CD4-positive, alpha-beta T cell (primary cell): ENCODE data around the gene ANGPTL2. TPM values are rescaled to one million over a fixed set of nuclear protein-coding genes. Genes with fewer than 3 reads are reported as not detected.

Source experiments
- ATAC-seq: fragments of 200-7000 bp; cut with Tn5 transposase; one replicate; pipeline ENCODE4 v1.10.0; 2022; ENCODE audit warnings: mild to moderate bottlenecking; ENCODE audit not compliant: poor library complexity
- CTCF ChIA-PET: fragments of 350-600 bp; sonication (Branson Sonifier 250); formaldehyde crosslinking; loops from one replicate; lab custom pipeline; 2021; ENCODE audit warnings: antibody characterized with exemption, inconsistent platforms; lab: Charles Lee
- POLR2A ChIA-PET: fragments of 350-600 bp; sonication (Branson Sonifier 250); formaldehyde crosslinking; loops from one replicate; lab custom pipeline; 2021; ENCODE audit warnings: antibody characterized with exemption, inconsistent platforms; lab: Charles Lee
- DNase-seq, 14 experiments: peaks; one replicate each; pipeline ENCODE4 v3.0.0-alpha.2; 2013 to 2020; ENCODE audit warnings: mixed read lengths in 2 of 14
- H3K27ac ChIP-seq, 2 donors: one replicate each; pipeline versions ENCODE4 v1.5.1 to v1.7.0; 2013; ENCODE audit warnings: low read length in 2 of 2, low read depth in 1 of 2, mild to moderate bottlenecking in 1 of 2
- H3K27me3 ChIP-seq, 2 experiments: 1 replicate in 1 of 2; 2 replicates in 1 of 2; pipeline versions ENCODE4 v1.6.1 to v1.7.0; 2013; ENCODE audit warnings: low read length in 2 of 2, control low read depth in 1 of 2, mild to moderate bottlenecking in 1 of 2, moderate library complexity in 1 of 2; ENCODE audit not compliant: insufficient read depth in 2 of 2, control insufficient read depth in 1 of 2
- H3K36me3 ChIP-seq: one replicate; pipeline ENCODE4 v1.6.1; 2013; ENCODE audit warnings: low read length, control low read depth; ENCODE audit not compliant: insufficient read depth
- H3K4me1 ChIP-seq: one replicate; pipeline ENCODE4 v1.6.1; 2013; ENCODE audit warnings: low read length, control low read depth; ENCODE audit not compliant: insufficient read depth
- H3K4me3 ChIP-seq: one replicate; pipeline ENCODE4 v1.5.1; 2013; ENCODE audit warnings: mild to moderate bottlenecking, low read length, moderate library complexity
- H3K9me3 ChIP-seq, 2 experiments: 1 replicate in 1 of 2; 2 replicates in 1 of 2; pipeline versions ENCODE4 v1.6.1 to v1.7.0; 2013; ENCODE audit warnings: low read length in 2 of 2, mild to moderate bottlenecking in 2 of 2, control low read depth in 1 of 2, moderate library complexity in 1 of 2; ENCODE audit not compliant: control insufficient read depth in 1 of 2, insufficient read depth in 1 of 2
- H3K27ac Mint-ChIP-seq: one replicate; pipeline ENCODE4 v1.8.0; 2020; ENCODE audit warnings: mixed read lengths
- H3K27me3 Mint-ChIP-seq: one replicate; pipeline ENCODE4 v1.8.0; 2021; ENCODE audit warnings: mixed read lengths
- H3K36me3 Mint-ChIP-seq: one replicate; pipeline ENCODE4 v1.8.0; 2021; ENCODE audit warnings: low read depth, mixed read lengths
- H3K4me1 Mint-ChIP-seq: one replicate; pipeline ENCODE4 v1.8.0; 2021; ENCODE audit warnings: low read depth, mixed read lengths
- H3K4me3 Mint-ChIP-seq: one replicate; pipeline ENCODE4 v1.8.0; 2020; ENCODE audit warnings: mild to moderate bottlenecking, mixed read lengths
- H3K9me3 Mint-ChIP-seq: one replicate; pipeline ENCODE4 v1.8.0; 2020; ENCODE audit warnings: mixed read lengths
- intact Hi-C, 2 experiments: fragments of 100-400 bp; cut with DNase I in 1 of 2; cut with micrococcal nuclease in 1 of 2; formaldehyde crosslinking; loops; one replicate each; pipeline versions ENCODE4 v1.15.1 to v1.9.0; 2023 to 2025; cut with DNase I, micrococcal nuclease
- total RNA-seq, 174 experiments: library from RNA in 2 of 174; stranded (reverse) in 2 of 174; gene quantifications; one replicate each; pipeline ENCODE4 v1.2.3 and lab custom pipeline; 2021 to 2026
- TF ChIP-seq, protein P1 (sequence below): fragments of 200-600 bp; IDR thresholded peaks from one replicate; pipeline ENCODE4 v1.8.0; 2022; ENCODE audit warnings: antibody characterized with exemption, mild to moderate bottlenecking

The ANGPTL2 gene
- total RNA-seq, 2 experiments from 2014 or later = not detected

DNA sequence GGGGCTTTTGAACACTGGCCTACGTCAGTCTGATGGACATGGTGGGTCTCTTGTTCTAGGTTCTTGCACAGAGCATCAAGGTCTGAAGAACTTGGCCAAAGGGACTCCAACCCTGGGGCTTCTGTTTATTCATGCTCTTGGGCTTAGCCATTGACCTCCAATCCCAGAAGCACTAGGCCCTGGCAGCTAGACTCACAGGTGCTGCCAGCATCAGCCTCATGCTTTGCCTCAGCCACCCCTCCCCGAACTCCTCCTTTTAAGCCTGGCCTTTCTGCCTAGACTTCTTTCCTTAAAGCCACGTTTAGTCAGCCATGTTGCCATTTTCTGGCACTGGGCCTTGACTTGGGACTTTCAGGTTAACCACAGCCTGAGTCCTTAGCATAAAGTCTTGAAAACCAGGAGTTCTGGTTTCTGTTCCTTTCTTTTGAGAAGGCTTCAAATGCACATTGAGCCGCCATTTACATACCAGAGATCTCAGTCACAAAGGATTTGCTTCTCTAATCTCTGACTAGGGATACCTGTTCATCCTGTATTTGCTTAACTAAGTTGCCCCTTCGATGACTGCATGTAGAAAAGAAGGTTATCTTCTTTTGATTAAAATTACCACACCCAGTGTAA is 54.7 kb downstream of the ANGPTL2 start:
- DNase-seq = no peak
- POLR2A ChIA-PET = no interaction called here
- Histone ChIP-seq H3K4me1 (no peaks in the 10 kb centered on the region), H3K27me3 (no peaks in the 10 kb centered on the region), H3K9me3 (peaks cover 0 to 5% of the 10 kb centered on the region in 2 experiments), H3K27ac (no peak overlapping the region), H3K4me3 (no peak overlapping the region), H3K36me3 (no peaks in the 10 kb centered on the region)
- H3K36me3 Mint-ChIP-seq = peaks cover 14% of the 10 kb centered on the region
- no peak for ATAC-seq
- no peaks in the 10 kb centered on the region for H3K4me1 Mint-ChIP-seq
- intact Hi-C loops = no loop called here
- TF ChIP-seq, protein P1, sequence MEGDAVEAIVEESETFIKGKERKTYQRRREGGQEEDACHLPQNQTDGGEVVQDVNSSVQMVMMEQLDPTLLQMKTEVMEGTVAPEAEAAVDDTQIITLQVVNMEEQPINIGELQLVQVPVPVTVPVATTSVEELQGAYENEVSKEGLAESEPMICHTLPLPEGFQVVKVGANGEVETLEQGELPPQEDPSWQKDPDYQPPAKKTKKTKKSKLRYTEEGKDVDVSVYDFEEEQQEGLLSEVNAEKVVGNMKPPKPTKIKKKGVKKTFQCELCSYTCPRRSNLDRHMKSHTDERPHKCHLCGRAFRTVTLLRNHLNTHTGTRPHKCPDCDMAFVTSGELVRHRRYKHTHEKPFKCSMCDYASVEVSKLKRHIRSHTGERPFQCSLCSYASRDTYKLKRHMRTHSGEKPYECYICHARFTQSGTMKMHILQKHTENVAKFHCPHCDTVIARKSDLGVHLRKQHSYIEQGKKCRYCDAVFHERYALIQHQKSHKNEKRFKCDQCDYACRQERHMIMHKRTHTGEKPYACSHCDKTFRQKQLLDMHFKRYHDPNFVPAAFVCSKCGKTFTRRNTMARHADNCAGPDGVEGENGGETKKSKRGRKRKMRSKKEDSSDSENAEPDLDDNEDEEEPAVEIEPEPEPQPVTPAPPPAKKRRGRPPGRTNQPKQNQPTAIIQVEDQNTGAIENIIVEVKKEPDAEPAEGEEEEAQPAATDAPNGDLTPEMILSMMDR = no peak
- peaks cover 4% of the 10 kb centered on the region for H3K9me3 Mint-ChIP-seq
- H3K27ac Mint-ChIP-seq = no peak overlapping the region
- CTCF ChIA-PET = no interaction called here
- H3K4me3 Mint-ChIP-seq = no peak overlapping the region
- no peaks in the 10 kb centered on the region for H3K27me3 Mint-ChIP-seq

DNA sequence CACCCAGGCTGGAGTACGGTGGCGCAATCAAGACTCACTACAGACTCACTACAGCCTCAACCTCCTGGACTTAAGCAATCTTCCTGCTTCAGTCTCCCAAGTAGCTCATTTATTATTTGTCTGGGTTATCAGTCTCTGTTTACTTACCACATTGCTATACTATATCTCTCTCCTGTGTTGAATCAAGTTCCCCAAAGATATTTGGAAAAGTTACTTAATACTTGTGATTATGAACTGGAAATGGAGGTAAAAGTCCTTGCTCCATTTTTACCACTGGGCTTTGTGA is 55.6 kb downstream of the ANGPTL2 start:
- no peak for ATAC-seq
- H3K9me3 Mint-ChIP-seq = peaks cover 1% of the 10 kb centered on the region
- DNase-seq = no peak
- ChIA-PET POLR2A (no interaction called here), CTCF (interaction anchor here (0.9 kb wide), 1 partner anchor 30 kb away, joined by 3 read pairs; no protein-coding TSS in a partner anchor)
- intact Hi-C loops = no loop called here
- H3K4me3 ChIP-seq = no peak overlapping the region
- no peaks in the 10 kb centered on the region for H3K4me1 ChIP-seq
- no peaks in the 10 kb centered on the region for H3K4me1 Mint-ChIP-seq
- peaks cover 6% of the 10 kb centered on the region for H3K36me3 Mint-ChIP-seq
- peaks cover 0 to under 1% of the 10 kb centered on the region in 2 experiments for H3K9me3 ChIP-seq
- no peaks in the 10 kb centered on the region for H3K27me3 ChIP-seq
- no peak overlapping the region for H3K27ac Mint-ChIP-seq
- H3K4me3 Mint-ChIP-seq = no peak overlapping the region
- H3K27ac ChIP-seq = no peak overlapping the region
- TF ChIP-seq, protein P1 = no peak
- H3K36me3 ChIP-seq = no peaks in the 10 kb centered on the region
- no peaks in the 10 kb centered on the region for H3K27me3 Mint-ChIP-seq

DNA sequence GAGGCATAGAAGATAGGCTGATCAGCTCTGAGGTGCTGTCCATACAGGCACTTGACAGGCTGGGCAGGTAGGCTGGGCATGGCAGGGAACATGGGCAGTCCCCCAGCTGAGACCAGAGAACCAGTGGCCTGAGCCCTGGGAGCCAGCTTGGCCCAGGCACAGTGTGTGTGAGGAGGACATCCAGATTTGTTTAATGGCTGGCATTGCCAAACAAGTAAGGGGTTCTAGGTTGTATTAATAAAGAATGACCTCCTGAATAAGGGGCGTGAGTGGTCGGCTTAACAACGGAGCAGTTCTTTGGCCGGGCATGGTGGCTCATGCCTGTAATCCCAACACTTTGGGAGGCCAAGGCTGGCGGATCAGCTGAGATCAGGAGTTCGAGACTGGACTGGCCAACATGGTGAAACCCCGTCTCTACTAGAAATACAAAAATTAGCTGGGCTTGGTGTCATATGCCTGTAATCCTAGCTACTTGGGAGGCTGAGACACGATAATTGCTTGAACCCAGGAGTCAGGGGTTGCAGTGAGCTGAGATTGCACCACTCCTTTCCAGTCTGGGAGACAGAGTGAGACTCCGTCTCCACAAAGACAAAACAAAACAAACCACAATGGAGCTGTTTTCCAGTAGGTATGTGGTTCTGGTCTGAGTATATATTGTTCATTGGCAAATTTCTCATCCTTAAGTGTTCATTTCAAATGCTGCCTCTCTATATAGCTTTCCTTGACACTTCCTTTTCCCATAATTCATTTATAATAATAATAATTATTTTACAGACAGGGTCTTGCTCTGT is 56.2 kb downstream of the ANGPTL2 start:
- intact Hi-C loops = no loop called here
- H3K4me3 Mint-ChIP-seq = no peak overlapping the region
- no peaks in the 10 kb centered on the region for H3K27me3 ChIP-seq
- H3K36me3 Mint-ChIP-seq = peaks cover 4% of the 10 kb centered on the region
- H3K36me3 ChIP-seq = peaks cover 3% of the 10 kb centered on the region
- H3K4me3 ChIP-seq = no peak overlapping the region
- no peaks in the 10 kb centered on the region for H3K9me3 ChIP-seq
- ChIA-PET CTCF (interaction anchor here (0.9 kb wide), 1 partner anchor 30 kb away, joined by 3 read pairs; no protein-coding TSS in a partner anchor), POLR2A (no interaction called here)
- TF ChIP-seq, protein P1 = no peak
- no peaks in the 10 kb centered on the region for H3K4me1 Mint-ChIP-seq
- ATAC-seq (no peak), DNase-seq (no peak)
- no peak overlapping the region for H3K27ac Mint-ChIP-seq
- H3K27me3 Mint-ChIP-seq = no peaks in the 10 kb centered on the region
- no peak overlapping the region for H3K27ac ChIP-seq
- no peaks in the 10 kb centered on the region for H3K4me1 ChIP-seq
- H3K9me3 Mint-ChIP-seq = no peaks in the 10 kb centered on the region
